Measurements from ENCODE around the gene TSKU. TPM values are rescaled to one million over a fixed set of nuclear protein-coding genes. Genes with fewer than 3 reads are reported as not detected.

Gene TSKU
- total and polyA plus RNA-seq, 9 of the 15 experiments (the other 6 are each of a cell fraction or from before 2014, with no cell fraction given) = 0.60 to 11.9 (median 8.4) TPM

GRCh38 chr11:76825726-76826396 lies 42.7 kb downstream of the TSKU start (continued):
- TF ChIP-seq ZBTB40 (IDR thresholded peaks at IDR 0.05) = no peak
- no peak for TF ChIP-seq ZBTB40 (CRISPR knock-in tag; IDR thresholded peaks at IDR 0.05)
- peak; percentile 75 for TF ChIP-seq TCF3 (CRISPR knock-in tag; IDR thresholded peaks at IDR 0.05)
- no peak for TF ChIP-seq U2AF1 (optimal IDR thresholded peaks at IDR 0.05; ENCODE audit: low read depth, low read length)
- TF ChIP-seq ATF1 (CRISPR knock-in tag; IDR thresholded peaks at IDR 0.05) = no peak
- TF ChIP-seq ATF1 (tag; IDR thresholded peaks at IDR 0.05) = 0 out of 2 replicates have a peak, but pooled peaks have one; percentile 9
- no peak for TF ChIP-seq ERF (CRISPR knock-in tag; IDR thresholded peaks at IDR 0.05)
- TF ChIP-seq CHCHD3 (CRISPR knock-in tag; IDR thresholded peaks at IDR 0.05) = no peak
- TF ChIP-seq SAFB (IDR thresholded peaks at IDR 0.05; ENCODE audit: borderline replicate concordance, low read depth, low read length) = no peak
- no peak for TF ChIP-seq IFI16 (CRISPR knock-in tag; IDR thresholded peaks at IDR 0.05)
- no peak for TF ChIP-seq ZNF212 (CRISPR knock-in tag; IDR thresholded peaks at IDR 0.05)
- peak; percentile 11; the same call in 1 of the 2 replicates for TF ChIP-seq MEF2A (IDR thresholded peaks at IDR 0.05; ENCODE audit: control insufficient read depth, low read depth, low read length)
- no peak for TF ChIP-seq PYGO2 (tag; IDR thresholded peaks at IDR 0.05)
- no peak for TF ChIP-seq ZNF431 (CRISPR knock-in tag; IDR thresholded peaks at IDR 0.05)
- no peak for TF ChIP-seq XRCC3 (IDR thresholded peaks at IDR 0.05)
- TF ChIP-seq ZBTB5 (IDR thresholded peaks at IDR 0.05) = peak; percentile 78
- TF ChIP-seq NR1H2 (CRISPR knock-in tag; IDR thresholded peaks at IDR 0.05) = no peak
- no peak for TF ChIP-seq HMG20B (CRISPR knock-in tag; IDR thresholded peaks at IDR 0.05)
- no peak for TF ChIP-seq OTX1 (CRISPR knock-in tag; IDR thresholded peaks at IDR 0.05)
- peak; percentile 52; the same call in 1 of the 2 replicates for TF ChIP-seq NBN (IDR thresholded peaks at IDR 0.05; ENCODE audit: low read depth)

Measured in K562 (cell line).